ENCODE measurements around the gene MMP28.
A peak's percentile ranks its signal among the peaks of the same experiment; 100 is the strongest.

The MMP28 gene

GRCh38 chr17:35797370-35797769 lies 1.9 kb upstream of the MMP28 start:
- DNase-seq = no peak

GRCh38 chr17:35796942-35797341 lies 1.5 kb upstream of the MMP28 start:
- DNase-seq = no peak

DNA sequence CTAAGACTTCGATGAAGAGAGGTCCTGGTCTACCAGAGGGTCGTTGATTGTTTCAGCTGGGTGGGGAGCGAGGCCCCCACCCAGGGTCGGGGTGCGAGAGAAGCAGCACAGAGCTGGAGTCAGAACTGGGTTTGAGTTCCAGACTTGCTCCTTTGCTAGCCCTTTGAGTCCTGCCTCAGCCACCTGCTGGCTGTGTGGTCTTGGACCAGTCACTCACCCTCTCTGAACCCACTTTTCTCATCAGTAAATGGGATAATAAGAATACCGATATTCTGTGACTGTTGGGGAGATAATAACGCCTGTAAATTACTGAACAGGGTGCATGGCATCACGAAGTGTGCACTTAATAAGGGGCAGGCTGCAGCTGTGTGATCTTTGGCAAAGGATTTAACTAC lies 427 bp upstream of the MMP28 start:
- DNase-seq = no peak

- DNase-seq = no peak
Measured at GRCh38 chr17:35793257-35793656, 2.2 kb downstream of the MMP28 start.

DNA sequence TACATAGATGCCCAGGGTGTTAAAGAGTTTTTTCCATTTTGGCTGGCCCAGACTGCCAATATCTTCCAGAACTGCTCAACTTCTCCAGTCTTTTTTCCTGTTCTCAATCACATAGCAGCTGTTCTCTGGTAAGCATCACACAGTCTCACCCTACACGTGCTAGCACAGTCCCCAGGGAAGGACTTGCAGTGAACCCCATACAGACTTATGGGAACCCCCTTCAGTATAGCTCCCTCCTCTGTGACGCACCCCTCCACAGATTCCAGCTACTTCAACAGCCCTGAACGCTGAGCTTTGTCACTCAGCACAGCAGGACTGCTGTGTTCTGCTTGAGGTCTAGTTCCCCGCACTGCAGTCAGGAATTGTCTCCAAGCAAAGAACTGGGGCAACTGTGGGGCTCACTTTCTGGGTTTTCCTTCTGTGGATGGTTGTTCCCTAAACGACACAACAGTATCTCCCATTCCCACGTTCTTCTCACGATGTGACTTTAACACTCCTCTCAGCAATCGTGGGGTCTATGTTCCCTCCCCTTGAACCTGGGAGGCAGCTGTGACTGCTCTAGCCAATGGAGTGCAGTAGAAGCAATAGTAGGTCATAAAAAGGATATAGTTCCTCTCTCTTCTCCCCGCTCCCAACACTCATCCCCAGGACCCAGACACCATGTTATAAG lies 3.6 kb downstream of the MMP28 start:
- DNase-seq = no peak

DNA sequence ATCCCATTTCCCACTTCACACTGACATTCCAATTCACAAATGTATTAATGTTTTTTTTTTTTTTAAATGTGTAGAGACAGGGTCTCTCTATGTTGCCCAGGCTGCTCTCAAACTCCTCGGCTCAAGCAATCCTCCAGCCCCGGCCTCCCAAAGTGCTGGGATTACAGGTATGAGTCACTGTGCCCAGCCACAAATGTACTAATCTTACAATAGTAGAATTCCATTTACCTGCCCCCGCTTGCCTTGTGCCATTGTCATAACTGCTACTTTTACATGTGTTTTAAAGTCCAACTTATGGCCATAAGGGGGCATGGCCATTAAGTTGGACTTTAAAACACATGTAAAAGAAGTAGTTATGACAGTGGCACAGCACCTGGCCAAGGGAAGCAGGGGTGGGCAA lies 4.6 kb downstream of the MMP28 start:
- no peak for DNase-seq

GRCh38 chr17:35788477-35789368 lies 6.7 kb downstream of the MMP28 start:
- DNase-seq = no peak

- no peak for DNase-seq
Measured at GRCh38 chr17:35786941-35787432, 8.5 kb downstream of the MMP28 start.

- no peak for DNase-seq
Measured at GRCh38 chr17:35784895-35785294, 10.5 kb downstream of the MMP28 start.

- no peak for DNase-seq
Measured at GRCh38 chr17:35780950-35781349, 14.5 kb downstream of the MMP28 start.

DNA sequence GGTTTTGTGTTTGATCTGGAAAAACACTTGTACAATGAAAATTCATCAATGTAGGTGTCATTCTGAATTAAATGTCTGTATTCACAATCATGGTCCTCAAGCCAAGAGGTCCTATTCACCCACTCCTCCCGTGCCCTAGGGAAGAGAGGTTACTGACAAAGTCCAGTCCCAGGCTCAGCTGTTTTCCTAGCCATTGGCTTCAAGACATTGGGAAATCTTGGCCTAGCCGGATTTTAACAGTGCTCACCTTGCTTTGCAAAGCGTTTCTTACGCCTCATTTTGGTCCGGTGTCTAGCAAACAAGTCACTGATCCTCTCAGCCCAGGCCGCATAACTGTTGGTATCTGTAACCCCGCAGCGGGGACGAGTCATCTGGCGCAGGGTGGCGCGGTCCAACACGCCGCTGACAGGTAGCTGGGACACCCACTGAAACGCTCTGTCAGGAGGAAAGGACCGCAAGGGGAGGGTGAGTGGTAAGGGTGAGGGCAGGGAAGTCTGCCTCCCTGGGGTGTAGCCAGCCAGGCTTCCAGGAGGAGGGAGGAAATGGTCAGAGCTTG lies 16.7 kb downstream of the MMP28 start:
- no peak for DNase-seq

DNA sequence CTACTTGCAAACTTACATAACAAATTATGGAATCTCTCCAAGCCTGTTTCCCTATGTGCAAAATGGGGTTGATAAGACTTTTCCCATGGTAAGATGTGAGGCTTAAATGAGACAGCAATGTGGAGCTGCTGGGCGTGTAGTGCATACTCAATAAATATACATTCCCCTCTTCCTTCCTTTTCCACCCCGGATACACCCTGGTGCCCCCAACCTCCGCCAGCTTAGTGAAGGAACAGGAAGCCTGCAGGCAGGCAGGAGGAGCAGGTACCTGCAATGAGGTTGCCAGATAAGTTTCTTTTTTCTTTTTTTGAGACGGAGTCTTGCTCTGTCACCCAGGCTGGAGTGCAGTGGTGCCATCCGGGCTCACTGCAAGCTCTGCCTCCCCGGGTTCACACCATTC lies 19.9 kb downstream of the MMP28 start:
- DNase-seq = no peak

GRCh38 chr17:35775039-35775438 lies 20.4 kb downstream of the MMP28 start:
- DNase-seq = no peak

- no peak for DNase-seq
Measured at GRCh38 chr17:35774499-35774898, 20.9 kb downstream of the MMP28 start.

- DNase-seq = no peak
Measured at GRCh38 chr17:35773679-35774425, 21.6 kb downstream of the MMP28 start.

DNA sequence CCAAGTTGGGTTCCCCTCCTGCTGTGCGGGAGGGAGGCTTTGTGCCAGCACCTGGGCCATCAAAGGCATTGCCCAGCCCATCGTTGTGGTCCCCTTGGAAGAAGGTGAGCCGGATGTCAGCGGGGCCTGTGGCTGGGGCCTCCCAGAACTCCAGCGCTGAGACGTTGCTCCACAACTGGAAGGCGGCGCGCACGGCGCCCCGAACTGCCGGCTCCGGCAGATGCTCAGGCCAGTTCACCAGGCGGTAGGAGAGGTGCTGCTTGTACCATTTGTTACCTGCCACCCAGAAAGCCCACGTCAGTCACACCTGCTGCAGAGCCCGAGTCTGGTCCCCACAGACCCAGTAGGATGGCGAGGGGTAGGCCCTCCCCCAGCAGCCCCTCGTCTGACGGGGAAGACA lies 22.3 kb downstream of the MMP28 start:
- no peak for DNase-seq

DNA sequence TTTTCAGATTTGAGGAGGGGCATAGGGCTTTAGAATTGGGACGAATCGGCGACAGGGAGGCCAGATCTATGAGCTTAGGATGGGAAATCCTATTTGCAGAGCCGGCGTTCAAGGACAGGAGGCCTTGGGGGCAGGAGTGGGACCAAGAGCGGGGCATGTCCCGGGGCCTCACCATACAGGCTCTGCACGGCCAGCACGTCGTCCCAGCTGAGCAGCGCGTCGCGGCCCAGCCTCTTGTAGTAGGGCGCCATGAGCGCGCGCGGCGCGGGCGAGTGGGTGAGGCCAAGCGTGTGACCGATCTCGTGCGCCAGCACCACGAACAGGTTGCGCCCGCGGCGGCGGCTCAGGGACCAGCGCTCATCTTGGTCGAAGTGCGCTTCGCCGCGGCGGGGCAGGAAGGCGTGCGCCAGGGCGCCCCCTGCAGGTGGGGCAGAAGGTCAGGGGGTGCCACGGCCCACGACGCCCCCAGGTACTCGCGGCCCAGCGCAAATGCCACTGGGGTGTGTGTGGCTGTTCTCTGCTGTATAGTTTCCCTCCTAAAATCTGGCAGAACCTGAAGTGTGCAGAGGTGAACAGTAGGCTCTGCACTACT lies 25.4 kb downstream of the MMP28 start:
- DNase-seq = no peak

- DNase-seq = no peak
Measured at GRCh38 chr17:35768797-35769196, 26.6 kb downstream of the MMP28 start.

DNA sequence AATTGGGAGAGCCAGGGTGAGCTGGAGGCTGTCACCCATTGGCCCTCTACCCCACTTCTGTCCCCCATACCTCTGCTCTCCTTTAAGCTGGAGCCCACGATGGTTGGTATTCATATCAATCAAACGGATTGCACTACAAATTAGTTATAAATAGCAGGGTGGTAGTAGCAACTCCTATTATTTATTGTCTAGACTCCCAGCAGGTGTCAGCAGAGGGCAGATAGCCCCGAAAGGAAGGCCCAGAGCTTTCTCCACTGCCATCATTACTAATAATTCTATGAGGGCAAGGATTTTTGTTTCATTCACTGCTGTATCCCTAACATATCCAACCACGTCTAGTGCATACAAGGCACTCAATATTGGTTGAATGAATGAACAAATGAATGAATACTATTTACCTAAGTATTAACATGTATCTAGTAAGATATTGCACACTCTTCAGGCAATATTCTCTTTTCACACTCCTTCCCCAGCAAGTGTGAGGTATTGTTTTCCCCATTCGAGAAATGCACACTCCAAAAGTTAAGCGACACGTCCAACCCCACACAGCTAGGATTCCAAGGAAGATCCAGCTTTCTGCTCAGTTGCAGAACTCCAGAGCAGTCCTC lies 28.4 kb downstream of the MMP28 start:
- peak; percentile 40 for DNase-seq

GRCh38 chr17:35766489-35766877 lies 29.0 kb downstream of the MMP28 start:
- no peak for DNase-seq

- no peak for DNase-seq
Measured at GRCh38 chr17:35765756-35766488, 29.5 kb downstream of the MMP28 start.

All from inflammatory macrophage treated with lipopolysaccharide for 4 hours (primary cell).